ENCODE data around the gene CWC27.

The CWC27 gene

DNA sequence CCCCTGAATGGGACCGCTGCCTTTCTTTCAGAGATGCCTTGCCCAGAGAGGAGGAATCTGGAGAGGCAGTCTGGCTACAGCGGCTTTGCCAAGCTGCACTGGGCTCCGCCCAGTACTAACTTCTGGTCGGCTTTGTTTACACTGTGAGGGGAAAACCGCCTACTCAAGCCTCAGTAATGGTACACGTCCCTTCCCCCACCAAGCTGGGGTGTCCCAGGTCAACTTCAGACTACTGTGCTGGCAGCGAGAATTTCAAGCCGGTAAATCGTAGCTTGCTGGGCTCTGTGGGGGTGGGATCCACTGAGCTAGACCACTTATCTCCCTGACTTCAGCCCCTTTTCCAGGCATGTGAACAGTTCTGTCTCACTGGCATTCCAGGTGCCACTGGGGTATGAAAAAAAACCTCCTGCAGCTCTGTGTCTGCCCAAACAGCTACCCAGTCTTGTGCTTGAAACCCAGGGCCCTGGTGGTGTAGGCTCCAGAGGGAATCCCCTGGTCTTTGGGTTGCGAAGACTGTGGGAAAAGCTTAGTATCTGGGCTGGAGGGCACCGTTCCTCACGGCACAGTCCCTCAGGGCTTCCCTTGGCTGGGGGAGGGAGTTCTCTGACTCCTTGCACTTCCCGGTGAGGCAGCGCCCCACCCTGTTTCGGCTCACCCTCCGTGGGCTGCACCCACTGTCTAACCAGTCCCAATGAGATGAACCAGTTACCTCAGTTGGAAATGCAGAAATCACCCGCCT is 171.2 kb downstream of the CWC27 start:
- Histone ChIP-seq H3K4me1 (ENCODE audit: insufficient read depth, low read length, poor library complexity, severe bottlenecking) (no peaks in the 10 kb centered on the region), H3K36me3 (ENCODE audit: insufficient read depth, low read length) (no peaks in the 10 kb centered on the region), H3K27me3 (ENCODE audit: insufficient read depth, low read length, poor library complexity, severe bottlenecking) (no peaks in the 10 kb centered on the region), H3K79me2 (ENCODE audit: insufficient read depth, low read length) (no peaks in the 10 kb centered on the region), H2AFZ (ENCODE audit: low read length) (no peak overlapping the region), H3K9ac (ENCODE audit: low read depth, low read length, poor library complexity, severe bottlenecking) (no peak overlapping the region), H3F3A (ENCODE audit: low read depth) (no peaks in the 10 kb centered on the region), H3K9me3 (ENCODE audit: insufficient read depth, low read depth, low read length) (no peaks in the 10 kb centered on the region), H3K4me2 (ENCODE audit: low read depth, low read length, poor library complexity, severe bottlenecking) (no peak overlapping the region), H3K9me2 (replicated peaks; ENCODE audit: low read depth, low read length) (no peaks in the 10 kb centered on the region), H4K20me1 (ENCODE audit: insufficient read depth, low read length, poor library complexity, severe bottlenecking) (no peaks in the 10 kb centered on the region), H3K4me3 (ENCODE audit: low read length, poor library complexity, severe bottlenecking) (no peak overlapping the region)
- TF ChIP-seq CTCF (conservative IDR thresholded peaks at IDR 0.05; ENCODE audit: low read length) (no peak), EZH2phosphoT487 (IDR thresholded peaks at IDR 0.05; ENCODE audit: borderline replicate concordance) (no peak)

GRCh38 chr5:64942460-64942859 is 173.7 kb downstream of the CWC27 start:
- Histone ChIP-seq H3K79me2 (ENCODE audit: insufficient read depth, low read length) (no peaks in the 10 kb centered on the region), H3F3A (ENCODE audit: low read depth) (no peaks in the 10 kb centered on the region)
- TF ChIP-seq EZH2phosphoT487 (IDR thresholded peaks at IDR 0.05; ENCODE audit: borderline replicate concordance) (no peak), CTCF (conservative IDR thresholded peaks at IDR 0.05; ENCODE audit: low read length) (no peak)

GRCh38 chr5:64944868-64945267 is 176.1 kb downstream of the CWC27 start:
- Histone ChIP-seq H3K79me2 (ENCODE audit: insufficient read depth, low read length) (no peaks in the 10 kb centered on the region), H3K9ac (ENCODE audit: low read depth, low read length, poor library complexity, severe bottlenecking) (no peak overlapping the region), H2AFZ (ENCODE audit: low read length) (no peak overlapping the region), H3K36me3 (ENCODE audit: insufficient read depth, low read length) (no peaks in the 10 kb centered on the region), H4K20me1 (ENCODE audit: insufficient read depth, low read length, poor library complexity, severe bottlenecking) (no peaks in the 10 kb centered on the region), H3K4me1 (ENCODE audit: insufficient read depth, low read length, poor library complexity, severe bottlenecking) (peaks cover 21% of the 10 kb centered on the region), H3K4me3 (ENCODE audit: low read length, poor library complexity, severe bottlenecking) (no peak overlapping the region), H3K9me3 (ENCODE audit: insufficient read depth, low read depth, low read length) (no peaks in the 10 kb centered on the region), H3K27me3 (ENCODE audit: insufficient read depth, low read length, poor library complexity, severe bottlenecking) (no peaks in the 10 kb centered on the region), H3F3A (ENCODE audit: low read depth) (no peaks in the 10 kb centered on the region), H3K9me2 (replicated peaks; ENCODE audit: low read depth, low read length) (no peaks in the 10 kb centered on the region), H3K4me2 (ENCODE audit: low read depth, low read length, poor library complexity, severe bottlenecking) (no peak overlapping the region)
- TF ChIP-seq EZH2phosphoT487 (IDR thresholded peaks at IDR 0.05; ENCODE audit: borderline replicate concordance) (no peak), CTCF (conservative IDR thresholded peaks at IDR 0.05; ENCODE audit: low read length) (no peak)

More at GRCh38 chr5:64942460-64942859, 173.7 kb downstream of the CWC27 start:
- Histone ChIP-seq H3K4me1 (ENCODE audit: insufficient read depth, low read length, poor library complexity, severe bottlenecking) (peaks cover 6% of the 10 kb centered on the region), H2AFZ (ENCODE audit: low read length) (no peak overlapping the region), H3K4me3 (ENCODE audit: low read length, poor library complexity, severe bottlenecking) (no peak overlapping the region), H3K4me2 (ENCODE audit: low read depth, low read length, poor library complexity, severe bottlenecking) (no peak overlapping the region), H4K20me1 (ENCODE audit: insufficient read depth, low read length, poor library complexity, severe bottlenecking) (no peaks in the 10 kb centered on the region), H3K9me2 (replicated peaks; ENCODE audit: low read depth, low read length) (no peaks in the 10 kb centered on the region), H3K36me3 (ENCODE audit: insufficient read depth, low read length) (no peaks in the 10 kb centered on the region), H3K9ac (ENCODE audit: low read depth, low read length, poor library complexity, severe bottlenecking) (no peak overlapping the region), H3K27me3 (ENCODE audit: insufficient read depth, low read length, poor library complexity, severe bottlenecking) (no peaks in the 10 kb centered on the region), H3K9me3 (ENCODE audit: insufficient read depth, low read depth, low read length) (no peaks in the 10 kb centered on the region)
